Left hindlimb (tissue), 1 donor: ENCODE measurements around the gene PTH1R.
"Not testable (repeated sequence)": the region's sequence is repeated elsewhere in the genome, so short reads cannot be mapped to it uniquely, and the experiment has no call there.

Source experiments
- DNase-seq: peaks from one replicate; pipeline ENCODE4 v3.0.0-alpha.2; 2018

The PTH1R gene

GRCh38 chr3:46901591-46902187 lies 24.2 kb downstream of the PTH1R start:
- DNase-seq: peak; percentile 25

DNA sequence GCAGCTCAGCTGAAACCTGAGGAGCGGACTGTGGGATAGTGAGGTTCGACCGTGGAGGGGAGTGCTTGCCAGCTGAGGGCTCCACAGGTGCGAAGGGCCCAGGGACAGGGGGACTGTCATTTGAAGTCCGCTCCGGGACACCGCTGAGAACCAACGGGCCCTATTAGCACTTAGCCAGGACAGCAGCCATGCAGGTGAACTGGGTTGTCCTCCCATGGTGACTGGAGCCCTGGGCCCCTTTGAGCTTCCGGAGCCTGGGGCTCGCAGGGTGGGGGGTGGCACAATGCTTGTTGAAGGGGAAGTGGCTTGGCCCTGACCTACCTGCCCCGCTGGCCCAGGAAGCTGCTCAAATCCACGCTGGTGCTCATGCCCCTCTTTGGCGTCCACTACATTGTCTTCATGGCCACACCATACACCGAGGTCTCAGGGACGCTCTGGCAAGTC lies 24.7 kb downstream of the PTH1R start:
- peak; percentile 23 for DNase-seq

GRCh38 chr3:46903341-46904302 lies 26.1 kb downstream of the PTH1R start:
- DNase-seq: peak; percentile 36

GRCh38 chr3:46904303-46905212 lies 27.0 kb downstream of the PTH1R start:
- DNase-seq: peak; percentile 38

GRCh38 chr3:46905213-46905560 lies 27.7 kb downstream of the PTH1R start:
- DNase-seq: no peak

DNA sequence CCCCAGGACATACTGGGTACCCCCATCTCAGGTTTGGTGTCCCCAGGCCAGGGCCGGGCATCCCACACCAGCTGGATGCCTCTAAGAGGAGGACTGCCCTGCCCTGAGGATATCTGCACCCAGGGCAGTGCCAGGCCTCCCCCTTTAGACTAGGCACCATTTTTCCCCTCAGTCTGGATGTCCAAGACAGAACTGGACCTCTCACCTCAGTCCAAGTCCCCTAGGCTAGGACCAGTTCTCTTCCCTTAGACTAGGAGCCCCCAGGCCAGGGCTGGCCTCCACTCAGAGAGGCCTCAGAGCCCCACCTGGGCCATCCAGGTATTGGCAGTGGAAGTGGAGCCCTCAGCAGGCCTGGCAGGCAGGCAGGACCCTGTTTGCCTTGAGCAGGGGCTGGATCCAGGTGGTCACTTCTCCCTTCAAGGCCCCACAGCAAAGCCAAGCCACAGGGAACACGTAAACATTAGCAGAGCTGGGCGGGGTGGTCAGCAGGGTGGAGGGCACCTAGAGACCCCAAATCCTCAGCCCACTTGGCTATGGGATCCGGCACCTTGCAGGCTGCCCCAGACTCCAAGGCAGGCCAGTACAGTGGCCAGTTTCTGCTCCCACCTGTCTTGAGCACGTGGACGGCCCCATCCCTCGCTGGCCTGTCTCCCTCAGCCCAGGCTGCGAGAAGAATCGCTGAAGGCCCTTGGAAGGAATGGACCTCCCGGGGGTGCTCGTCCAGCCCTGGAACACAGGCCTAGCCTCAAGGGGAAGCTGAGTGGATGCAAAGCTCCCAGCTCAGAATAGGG lies 28.3 kb downstream of the PTH1R start:
- DNase-seq: peak; percentile 31

DNA sequence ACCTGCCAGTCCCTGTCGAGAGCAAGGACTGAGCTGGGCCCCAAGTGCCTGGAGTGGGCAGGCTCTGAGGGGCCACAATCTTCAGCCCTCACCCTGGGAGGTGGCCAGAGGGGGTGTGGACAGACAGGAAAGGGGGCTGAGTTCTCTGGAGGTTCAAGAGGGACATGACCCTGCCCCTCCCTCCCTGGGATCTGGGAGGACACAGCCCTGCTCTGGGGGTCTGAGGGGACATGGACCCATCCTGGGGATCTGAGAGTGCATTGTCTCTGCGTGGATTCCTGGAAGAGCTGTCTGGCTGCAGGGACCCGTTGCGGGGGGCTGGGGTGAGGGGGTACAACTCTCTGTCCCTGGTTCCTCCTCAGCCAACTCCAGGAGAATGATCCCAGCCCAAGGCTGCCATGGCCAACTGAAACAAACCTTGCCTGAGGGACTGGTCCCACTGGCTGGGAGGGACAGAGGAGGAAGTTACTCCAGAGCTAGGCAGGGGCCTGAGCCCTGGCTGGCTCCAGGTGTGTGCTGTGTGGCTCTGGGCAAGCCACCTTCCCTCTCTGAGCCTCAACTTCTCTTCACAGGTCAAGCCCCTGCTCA lies 29.0 kb downstream of the PTH1R start:
- no peak for DNase-seq

- no peak for DNase-seq
Observed at GRCh38 chr3:46907271-46907670, 29.8 kb downstream of the PTH1R start.

- no peak for DNase-seq
Observed at GRCh38 chr3:46907960-46908293, 30.4 kb downstream of the PTH1R start.

DNA sequence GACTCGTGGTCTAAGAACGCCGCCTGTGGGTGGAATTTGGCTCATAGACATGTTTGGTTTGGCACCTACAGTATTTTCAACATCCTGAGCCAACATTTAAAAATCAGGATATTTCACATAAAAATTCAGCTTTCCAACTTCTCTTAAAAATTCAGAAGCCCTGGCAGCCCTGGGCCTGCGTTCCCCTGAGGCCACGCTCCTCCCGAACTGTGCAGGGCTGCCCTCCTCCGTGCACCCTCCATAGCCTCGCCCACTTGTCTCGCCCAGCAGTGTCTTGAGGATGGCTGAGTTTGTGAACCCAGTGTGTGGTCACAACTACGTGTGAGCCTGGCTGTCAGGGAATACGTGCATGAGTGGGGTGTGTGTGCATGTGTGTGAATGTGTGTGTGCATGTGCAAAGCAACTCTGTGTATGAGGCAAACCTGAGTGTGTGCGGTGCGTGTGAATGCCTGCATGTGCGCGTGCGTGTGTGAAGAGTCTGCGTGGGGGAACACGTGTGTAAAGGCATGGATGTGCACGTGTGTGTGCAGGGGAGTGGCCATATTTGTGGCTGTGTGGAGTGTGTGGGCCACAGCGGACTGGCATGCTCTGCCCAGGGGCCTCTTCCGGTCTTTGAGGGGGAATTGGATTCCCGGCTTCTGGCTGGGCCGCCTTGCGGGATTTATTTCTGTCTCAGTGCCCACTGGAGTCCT lies 30.9 kb downstream of the PTH1R start:
- peak; percentile 86 for DNase-seq

- DNase-seq: no peak
Observed at GRCh38 chr3:46908986-46909534, 31.5 kb downstream of the PTH1R start.

DNA sequence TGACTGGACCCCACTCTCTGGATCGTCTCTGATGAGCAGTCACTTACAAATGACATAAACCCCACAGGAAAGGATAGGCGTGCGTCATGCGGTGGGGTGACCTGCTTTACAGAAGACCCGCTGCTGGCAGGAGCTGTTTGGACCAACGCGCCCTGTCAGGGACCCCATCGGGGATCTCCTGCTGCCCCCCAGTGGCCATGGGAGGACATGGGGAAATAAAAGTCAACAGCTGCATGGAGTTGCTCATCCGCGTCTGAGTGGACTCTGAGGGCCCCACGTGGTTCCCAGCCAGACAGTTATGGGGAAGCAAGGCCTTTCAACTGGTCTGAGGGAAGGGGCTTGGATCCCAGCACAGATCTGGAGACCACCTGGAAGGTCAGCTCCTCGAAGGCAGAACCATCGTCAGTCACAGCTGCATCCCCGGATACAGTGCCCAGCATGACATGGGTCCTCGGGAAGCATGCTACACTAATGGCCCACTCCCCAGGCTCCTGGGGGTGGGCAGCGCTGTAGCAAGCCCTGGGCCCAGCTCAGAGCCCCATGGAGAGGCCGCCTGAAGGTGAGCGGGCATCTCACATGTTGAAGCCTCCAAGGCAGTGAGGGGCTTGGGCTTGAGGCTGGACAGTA lies 32.1 kb downstream of the PTH1R start:
- DNase-seq: peak; percentile 92

DNA sequence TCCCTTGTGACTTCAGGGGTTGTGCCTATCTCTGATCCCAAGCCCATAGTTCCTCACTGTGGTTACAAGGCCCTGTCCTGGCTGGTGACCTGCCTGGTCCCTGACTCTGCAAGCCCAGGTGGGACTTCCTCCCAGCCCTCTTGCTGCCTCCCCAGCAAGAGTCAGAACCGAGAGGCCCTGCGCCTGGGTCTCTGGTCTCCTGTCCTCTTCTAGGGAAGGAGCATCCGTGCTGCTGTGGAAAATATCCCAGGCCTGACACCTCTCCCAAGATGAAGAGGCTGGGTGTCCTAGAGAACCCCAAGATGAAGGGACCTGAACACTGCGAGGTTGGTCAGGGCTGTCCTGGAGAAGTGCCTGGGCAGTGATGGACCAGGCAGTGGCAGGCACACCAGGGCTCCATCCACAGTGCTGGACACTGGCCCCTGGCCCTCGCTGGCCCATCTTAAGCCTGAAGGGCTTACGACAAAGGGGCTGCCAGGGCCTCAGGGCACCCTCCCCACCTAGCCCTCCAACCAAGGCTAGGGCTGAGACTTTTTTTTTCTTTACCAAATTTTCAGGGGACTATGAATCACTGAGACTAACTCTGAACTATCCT lies 32.7 kb downstream of the PTH1R start:
- DNase-seq: no peak

GRCh38 chr3:46910914-46911313 lies 33.4 kb downstream of the PTH1R start:
- not testable (repeated sequence) for DNase-seq

DNA sequence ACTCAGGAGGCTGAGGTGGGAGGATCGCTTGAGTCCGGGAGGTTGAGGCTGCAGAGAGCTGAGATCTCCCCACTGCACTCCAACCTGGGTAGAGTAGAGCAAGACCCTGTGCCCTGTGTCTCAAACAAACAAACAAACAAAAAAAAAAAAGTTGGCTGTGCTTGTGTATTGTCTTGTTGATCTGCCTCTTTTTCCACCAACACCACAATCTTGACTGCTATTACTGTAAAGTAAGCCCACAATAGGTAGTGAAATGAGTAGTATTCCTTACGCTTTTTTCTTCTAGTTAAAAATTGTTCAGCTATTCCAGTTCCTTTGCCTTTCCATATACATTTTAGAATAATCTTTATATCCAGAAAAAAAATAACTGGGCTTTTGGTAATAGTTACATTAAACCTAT lies 35.5 kb downstream of the PTH1R start:
- DNase-seq: peak; percentile 3

- DNase-seq: no peak
Observed at GRCh38 chr3:46913644-46914043, 36.1 kb downstream of the PTH1R start.

DNA sequence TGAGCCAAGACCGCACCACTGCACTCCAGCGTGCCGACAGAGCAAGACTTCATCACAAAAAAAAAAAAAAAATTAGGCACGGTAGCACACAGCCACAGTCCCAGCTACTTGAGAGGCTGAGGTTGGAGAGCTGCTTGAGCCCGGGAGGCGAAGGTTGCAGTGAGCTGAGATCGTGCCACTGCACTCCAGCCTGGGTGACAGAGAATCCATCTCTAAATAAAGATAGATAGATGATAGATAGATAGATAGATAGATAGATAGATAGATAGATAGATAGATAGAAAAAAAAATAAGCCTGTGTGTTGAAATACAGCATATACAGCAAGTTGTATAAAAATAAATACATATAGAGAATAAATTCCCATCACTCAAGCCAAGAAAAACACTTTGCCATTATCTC lies 37.3 kb downstream of the PTH1R start:
- no peak for DNase-seq

DNA sequence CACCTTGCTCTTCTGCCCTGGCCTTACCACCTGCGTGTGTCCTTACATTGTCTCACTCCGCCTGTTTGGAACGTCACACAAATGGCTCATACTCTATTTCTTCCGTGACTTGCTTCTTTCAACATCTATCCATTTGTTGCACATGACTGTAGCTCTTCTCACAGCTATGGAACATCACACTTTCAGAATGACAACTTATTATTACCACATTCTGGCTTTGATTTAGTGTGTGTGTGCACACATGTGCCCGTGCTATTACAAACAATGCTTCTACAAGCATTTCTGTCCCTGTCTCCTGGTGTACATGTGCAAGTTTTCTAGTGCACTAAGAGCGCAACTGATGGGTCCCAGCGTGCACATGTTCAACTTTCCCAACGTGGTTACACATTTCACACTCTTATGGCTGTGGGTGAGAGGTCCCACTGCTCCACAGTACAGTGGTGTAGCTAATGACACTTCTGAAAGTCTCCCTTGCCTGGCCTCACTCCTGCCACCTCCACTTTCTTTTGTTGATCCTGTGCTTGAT lies 37.8 kb downstream of the PTH1R start:
- DNase-seq: no peak

DNA sequence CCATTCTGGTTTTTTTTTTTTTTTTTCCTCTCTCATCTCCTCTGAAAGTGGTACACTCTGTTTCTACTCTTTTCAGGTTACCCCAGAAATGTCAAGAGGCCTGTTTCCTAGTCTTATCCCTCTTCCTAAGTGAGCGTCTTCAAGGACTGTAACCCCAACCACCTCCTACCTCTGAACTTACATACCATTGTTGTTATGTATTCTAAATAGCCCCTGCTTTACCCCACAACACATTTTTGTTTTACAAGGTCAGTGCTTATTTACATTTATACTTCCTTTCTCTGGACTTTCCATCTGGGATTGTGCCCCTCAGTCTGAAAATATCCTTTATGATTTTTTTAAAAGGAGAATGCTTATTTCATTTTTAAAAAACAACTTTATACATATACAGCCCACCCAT lies 38.8 kb downstream of the PTH1R start:
- no peak for DNase-seq

DNA sequence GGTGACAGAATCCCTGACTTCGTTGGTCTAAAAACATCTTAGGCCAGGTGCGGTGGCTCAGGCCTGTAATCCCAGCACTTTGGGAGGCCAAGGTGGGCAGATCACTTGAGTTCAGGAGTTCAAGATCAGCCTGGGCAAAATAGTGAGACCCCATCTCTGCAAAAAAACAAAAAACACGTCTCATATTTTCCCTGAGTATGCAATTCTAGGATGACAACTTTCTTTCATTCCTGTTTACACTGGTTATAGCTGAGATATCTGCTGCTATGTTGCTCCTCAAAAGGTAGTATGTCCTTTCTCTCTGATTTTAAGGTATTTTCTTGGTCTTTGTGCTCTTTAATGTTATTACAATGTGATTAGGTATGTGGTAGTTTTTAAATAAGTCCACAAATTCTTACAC lies 39.3 kb downstream of the PTH1R start:
- no peak for DNase-seq
